Adrenal gland (tissue), 5 donors: ENCODE results near the gene UBL3.

Experiments used
- POLR2A ChIP-seq, 2 donors: fragments of 450-650 bp; IDR thresholded peaks; one replicate each; pipeline ENCODE4 v1.6.1; 2017; ENCODE audit warnings: antibody characterized with exemption in 2 of 2, mild to moderate bottlenecking in 2 of 2, moderate library complexity in 1 of 2
- TF ChIP-seq, protein P1 (sequence below), 6 experiments: fragments of 450-650 bp in 4 of 6; fragments of 200-600 bp in 2 of 6; sonication (generic) in 1 of 6; IDR thresholded peaks; 1 replicate in 5 of 6; 2 replicates in 1 of 6; pipeline versions ENCODE4 v1.5.1 to v1.8.0; 2016 to 2021; ENCODE audit warnings: antibody characterized with exemption in 6 of 6, mild to moderate bottlenecking in 2 of 6, moderate library complexity in 1 of 6
- donor health status: DM: no; HTN: no; CAD: no.

DNA sequence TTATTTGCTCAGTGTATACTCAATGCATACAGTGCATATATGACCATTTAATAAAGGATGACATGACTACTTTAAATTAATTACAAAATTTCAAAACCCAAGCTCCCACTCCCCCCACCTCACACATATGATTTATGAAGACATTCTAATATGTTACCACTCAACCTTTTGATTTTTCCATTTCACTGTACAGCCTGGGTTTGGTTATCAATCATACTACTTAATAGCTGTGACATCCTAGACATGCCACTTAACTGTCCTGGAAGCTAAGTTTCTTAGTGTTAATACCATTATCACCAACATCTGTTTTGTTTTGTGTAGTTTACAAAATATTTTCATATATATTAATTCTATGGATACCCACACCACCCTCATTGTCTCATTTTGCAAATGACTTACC, 42.2 kb downstream of the UBL3 start:
- TF ChIP-seq POLR2A (IDR thresholded peaks at IDR 0.05) = no peak
- TF ChIP-seq, protein P1, sequence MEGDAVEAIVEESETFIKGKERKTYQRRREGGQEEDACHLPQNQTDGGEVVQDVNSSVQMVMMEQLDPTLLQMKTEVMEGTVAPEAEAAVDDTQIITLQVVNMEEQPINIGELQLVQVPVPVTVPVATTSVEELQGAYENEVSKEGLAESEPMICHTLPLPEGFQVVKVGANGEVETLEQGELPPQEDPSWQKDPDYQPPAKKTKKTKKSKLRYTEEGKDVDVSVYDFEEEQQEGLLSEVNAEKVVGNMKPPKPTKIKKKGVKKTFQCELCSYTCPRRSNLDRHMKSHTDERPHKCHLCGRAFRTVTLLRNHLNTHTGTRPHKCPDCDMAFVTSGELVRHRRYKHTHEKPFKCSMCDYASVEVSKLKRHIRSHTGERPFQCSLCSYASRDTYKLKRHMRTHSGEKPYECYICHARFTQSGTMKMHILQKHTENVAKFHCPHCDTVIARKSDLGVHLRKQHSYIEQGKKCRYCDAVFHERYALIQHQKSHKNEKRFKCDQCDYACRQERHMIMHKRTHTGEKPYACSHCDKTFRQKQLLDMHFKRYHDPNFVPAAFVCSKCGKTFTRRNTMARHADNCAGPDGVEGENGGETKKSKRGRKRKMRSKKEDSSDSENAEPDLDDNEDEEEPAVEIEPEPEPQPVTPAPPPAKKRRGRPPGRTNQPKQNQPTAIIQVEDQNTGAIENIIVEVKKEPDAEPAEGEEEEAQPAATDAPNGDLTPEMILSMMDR (IDR thresholded peaks at IDR 0.05) = no peak
